Progenitor cell of endocrine pancreas (in vitro differentiated cells): ENCODE measurements around the gene GRIN2A. TPM values are rescaled to one million over a fixed set of nuclear protein-coding genes. Genes with fewer than 3 reads are reported as not detected.

Source experiments
- DNase-seq: peaks from one replicate; pipeline ENCODE4 v3.0.0; 2021; ENCODE audit warnings: low spot score; ENCODE audit not compliant: unreplicated experiment
- H3K27ac Mint-ChIP-seq: 2 replicates; pipeline ENCODE4 v1.8.0; 2021; ENCODE audit warnings: mild to moderate bottlenecking, moderate library complexity, mixed read lengths
- H3K27me3 Mint-ChIP-seq: 2 replicates; pipeline ENCODE4 v1.8.0; 2021; ENCODE audit warnings: mixed read lengths
- H3K36me3 Mint-ChIP-seq: 2 replicates; pipeline ENCODE4 v1.8.0; 2022; ENCODE audit warnings: mixed read lengths; ENCODE audit not compliant: insufficient read depth
- H3K4me1 Mint-ChIP-seq: 2 replicates; pipeline ENCODE4 v1.8.0; 2021; ENCODE audit warnings: low read depth, mixed read lengths
- H3K4me3 Mint-ChIP-seq: 2 replicates; pipeline ENCODE4 v1.8.0; 2021; ENCODE audit warnings: low read depth, mild to moderate bottlenecking, moderate library complexity, mixed read lengths
- H3K9me3 Mint-ChIP-seq: 2 replicates; pipeline ENCODE4 v1.8.0; 2021; ENCODE audit warnings: low read depth, mixed read lengths
- total RNA-seq: library from RNA; stranded (reverse); gene quantifications from 2 replicates; pipeline ENCODE4 v1.2.1, GENCODE V29; 2021
- TF ChIP-seq, protein P1 (sequence below): fragments of 200-600 bp; sonication (generic); IDR thresholded peaks from one replicate; pipeline ENCODE4 v1.5.0; 2021; ENCODE audit warnings: antibody characterized with exemption, mild to moderate bottlenecking; ENCODE audit not compliant: unreplicated experiment

GRIN2A gene
- total RNA-seq, 1 donor from 2014 or later = 1.7 TPM

DNA sequence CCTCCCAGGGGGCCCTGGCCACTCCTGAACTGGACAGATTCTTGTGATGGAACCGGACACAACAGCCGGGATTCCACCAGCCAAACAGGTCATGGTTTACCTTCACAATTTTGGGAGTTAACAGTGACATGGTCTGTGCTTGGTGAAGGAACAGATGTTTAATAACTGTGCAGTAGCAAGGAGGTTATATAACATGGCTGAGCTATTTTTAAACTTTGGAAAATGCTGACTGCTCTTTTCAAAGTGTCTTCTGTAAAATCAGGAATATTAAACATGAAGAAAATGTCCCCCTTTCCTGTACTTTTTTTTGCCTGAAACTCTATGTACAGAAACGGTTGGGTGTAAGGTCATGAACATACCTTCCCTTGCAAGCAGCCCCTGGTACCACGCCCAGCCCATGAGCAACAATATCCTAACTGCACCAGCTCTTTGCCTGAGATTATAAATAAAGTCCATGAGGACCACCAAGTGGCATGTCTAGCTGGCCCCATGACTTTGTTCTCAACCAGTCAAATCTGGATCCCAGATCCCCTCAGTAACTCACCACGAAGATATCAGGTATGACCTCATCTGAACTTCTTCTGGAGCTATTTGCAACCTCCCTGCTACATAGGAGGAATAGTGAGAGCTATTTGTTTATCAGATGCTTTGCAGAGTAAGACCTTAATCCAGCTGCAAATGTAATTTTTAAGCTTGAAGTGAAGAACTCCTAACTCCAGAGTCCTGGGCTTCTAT, 249.1 kb downstream of the GRIN2A start:
- H3K27ac Mint-ChIP-seq = no peak overlapping the region

DNA sequence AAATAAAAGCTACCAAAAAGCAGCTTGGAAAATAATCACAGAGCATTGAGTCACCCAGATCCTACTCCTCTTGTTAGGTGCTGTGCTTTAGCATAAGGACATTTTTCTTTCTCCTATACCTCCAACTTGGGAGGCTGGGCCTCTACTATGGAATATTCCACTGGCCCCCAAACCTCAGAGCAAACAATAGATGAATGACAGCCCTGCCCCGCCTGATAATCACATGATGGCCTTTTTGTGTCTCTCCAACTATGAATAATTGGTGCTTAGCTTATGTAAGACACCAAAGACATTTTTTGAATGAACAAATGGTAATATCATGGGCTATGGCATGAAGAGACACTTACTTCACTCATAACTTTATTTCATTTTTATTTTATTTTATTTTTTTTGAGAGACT, 250.2 kb downstream of the GRIN2A start:
- Mint-ChIP-seq H3K27me3 (peaks cover 4% of the 10 kb centered on the region), H3K27ac (no peak overlapping the region), H3K9me3 (no peaks in the 10 kb centered on the region), H3K4me1 (peaks cover 7% of the 10 kb centered on the region), H3K4me3 (no peak overlapping the region), H3K36me3 (no peaks in the 10 kb centered on the region)
- TF ChIP-seq, protein P1, sequence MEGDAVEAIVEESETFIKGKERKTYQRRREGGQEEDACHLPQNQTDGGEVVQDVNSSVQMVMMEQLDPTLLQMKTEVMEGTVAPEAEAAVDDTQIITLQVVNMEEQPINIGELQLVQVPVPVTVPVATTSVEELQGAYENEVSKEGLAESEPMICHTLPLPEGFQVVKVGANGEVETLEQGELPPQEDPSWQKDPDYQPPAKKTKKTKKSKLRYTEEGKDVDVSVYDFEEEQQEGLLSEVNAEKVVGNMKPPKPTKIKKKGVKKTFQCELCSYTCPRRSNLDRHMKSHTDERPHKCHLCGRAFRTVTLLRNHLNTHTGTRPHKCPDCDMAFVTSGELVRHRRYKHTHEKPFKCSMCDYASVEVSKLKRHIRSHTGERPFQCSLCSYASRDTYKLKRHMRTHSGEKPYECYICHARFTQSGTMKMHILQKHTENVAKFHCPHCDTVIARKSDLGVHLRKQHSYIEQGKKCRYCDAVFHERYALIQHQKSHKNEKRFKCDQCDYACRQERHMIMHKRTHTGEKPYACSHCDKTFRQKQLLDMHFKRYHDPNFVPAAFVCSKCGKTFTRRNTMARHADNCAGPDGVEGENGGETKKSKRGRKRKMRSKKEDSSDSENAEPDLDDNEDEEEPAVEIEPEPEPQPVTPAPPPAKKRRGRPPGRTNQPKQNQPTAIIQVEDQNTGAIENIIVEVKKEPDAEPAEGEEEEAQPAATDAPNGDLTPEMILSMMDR = no peak
- no peak for DNase-seq

More for the DNA sequence above, 249.1 kb downstream of the GRIN2A start:
- Mint-ChIP-seq H3K9me3 (no peaks in the 10 kb centered on the region), H3K4me3 (no peak overlapping the region), H3K36me3 (no peaks in the 10 kb centered on the region), H3K27me3 (peaks cover 4% of the 10 kb centered on the region), H3K4me1 (peaks cover 7% of the 10 kb centered on the region)
- no peak for DNase-seq
- TF ChIP-seq, protein P1 = no peak

DNA sequence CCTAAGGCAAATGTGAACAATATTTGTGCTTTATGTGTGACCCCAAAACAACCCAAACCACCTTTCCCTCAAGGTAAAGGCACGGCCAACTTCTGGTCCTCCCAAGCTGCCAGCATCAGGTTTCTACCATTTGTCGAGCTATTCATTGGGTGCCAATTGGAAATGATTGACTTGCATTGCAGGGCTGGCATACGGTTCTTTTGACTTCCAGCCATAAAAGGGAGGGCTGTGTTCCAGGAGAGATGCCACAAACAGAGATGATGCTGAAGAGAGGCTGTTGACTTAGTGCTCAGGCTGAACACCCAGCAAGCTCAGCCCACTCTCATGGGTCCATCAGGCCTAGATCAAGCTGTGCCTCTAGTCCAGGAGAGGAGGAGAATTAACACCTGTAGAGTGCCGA, 252.4 kb downstream of the GRIN2A start:
- no peak overlapping the region for H3K27ac Mint-ChIP-seq
- H3K36me3 Mint-ChIP-seq = no peaks in the 10 kb centered on the region
- no peaks in the 10 kb centered on the region for H3K9me3 Mint-ChIP-seq
- no peak overlapping the region for H3K4me3 Mint-ChIP-seq
- no peak for DNase-seq
- H3K27me3 Mint-ChIP-seq = peaks cover 4% of the 10 kb centered on the region
- TF ChIP-seq, protein P1 = no peak
- H3K4me1 Mint-ChIP-seq = peaks cover 6% of the 10 kb centered on the region

DNA sequence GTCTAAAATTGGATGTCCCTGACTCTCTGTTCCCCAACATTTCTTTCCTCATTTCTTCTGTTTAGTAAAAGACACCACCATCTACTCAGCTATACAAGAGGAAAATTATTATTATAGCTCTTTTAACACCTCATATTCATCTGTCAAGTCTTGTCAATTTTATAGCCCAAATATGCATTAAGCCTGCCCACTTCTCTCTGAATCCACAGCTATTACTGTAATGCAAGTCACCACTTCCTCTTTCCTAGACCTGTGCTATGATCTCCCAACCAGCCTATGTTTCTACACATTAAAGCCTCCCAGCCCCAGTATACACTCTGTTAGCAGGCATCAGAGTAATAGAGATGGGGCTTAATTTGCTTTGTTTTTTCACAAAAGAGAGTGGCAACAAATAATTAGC, 252.9 kb downstream of the GRIN2A start:
- TF ChIP-seq, protein P1 = no peak

DNA sequence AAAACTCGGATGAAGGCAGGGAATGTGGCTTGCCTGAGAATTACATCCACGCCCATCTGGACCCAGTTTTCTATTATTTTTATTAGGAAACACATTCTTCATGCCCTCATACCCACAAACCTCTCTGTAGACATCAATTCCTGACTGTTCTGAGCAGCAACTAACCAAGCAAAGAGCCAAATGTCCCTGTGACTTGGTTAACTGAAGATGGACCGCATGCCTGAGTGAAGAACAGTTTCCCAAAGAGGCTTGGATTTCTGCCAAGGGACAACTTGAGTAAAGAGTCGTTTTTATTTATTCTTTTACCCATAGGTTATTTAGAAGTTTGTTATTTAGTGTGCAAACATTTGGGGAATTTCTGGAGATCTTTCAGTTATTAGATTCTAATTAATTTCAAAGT, 259.8 kb downstream of the GRIN2A start:
- H3K36me3 Mint-ChIP-seq = no peaks in the 10 kb centered on the region
- no peaks in the 10 kb centered on the region for H3K4me1 Mint-ChIP-seq
- no peaks in the 10 kb centered on the region for H3K9me3 Mint-ChIP-seq
- H3K4me3 Mint-ChIP-seq = no peak overlapping the region
- DNase-seq = no peak
- TF ChIP-seq, protein P1 = no peak
- no peak overlapping the region for H3K27ac Mint-ChIP-seq
- H3K27me3 Mint-ChIP-seq = peaks cover 14% of the 10 kb centered on the region

More for the DNA sequence above, 252.9 kb downstream of the GRIN2A start:
- H3K27me3 Mint-ChIP-seq = peaks cover 4% of the 10 kb centered on the region
- H3K4me3 Mint-ChIP-seq = no peak overlapping the region
- H3K4me1 Mint-ChIP-seq = peaks cover 6% of the 10 kb centered on the region
- H3K27ac Mint-ChIP-seq = no peak overlapping the region
- no peaks in the 10 kb centered on the region for H3K36me3 Mint-ChIP-seq
- no peaks in the 10 kb centered on the region for H3K9me3 Mint-ChIP-seq
- no peak for DNase-seq
